ENCODE data around the gene WASL.
"Not testable (repeated sequence)": the region's sequence is repeated elsewhere in the genome, so short reads cannot be mapped to it uniquely, and the experiment has no call there.

Gene WASL

GRCh38 chr7:123748734-123749536 lies at the start of gene WASL:
Gene WASL, minus strand, starts transcription at chr7:123749003. Its CDS starts 269 bp downstream, at chr7:123748734.
- peak; percentile 96 for DNase-seq (ENCODE audit: extremely low read depth, insufficient read length)
- H3K36me3 ChIP-seq (ENCODE audit: control insufficient read depth, insufficient read depth, low read length): no peaks in the 10 kb centered on the region
- H3K27me3 ChIP-seq (replicated peaks; ENCODE audit: control insufficient read depth, insufficient read depth, low read length): no peaks in the 10 kb centered on the region
- no peak for TF ChIP-seq CTCF (IDR thresholded peaks at IDR 0.05; ENCODE audit: insufficient read depth, low read length, poor library complexity, severe bottlenecking)
- peak within 1 kb of the TSS; percentile 97 for H3K4me3 ChIP-seq (replicated peaks; ENCODE audit: low read depth, low read length)

- H3K27me3 ChIP-seq (replicated peaks; ENCODE audit: control insufficient read depth, insufficient read depth, low read length): no peaks in the 10 kb centered on the region
- DNase-seq (ENCODE audit: extremely low read depth, insufficient read length): peak; percentile 6
- TF ChIP-seq CTCF (IDR thresholded peaks at IDR 0.05; ENCODE audit: insufficient read depth, low read length, poor library complexity, severe bottlenecking): peak; percentile 43
- no peaks in the 10 kb centered on the region for H3K36me3 ChIP-seq (ENCODE audit: control insufficient read depth, insufficient read depth, low read length)
- H3K4me3 ChIP-seq (replicated peaks; ENCODE audit: low read depth, low read length): no peak overlapping the region
Measured at GRCh38 chr7:123797673-123798531, 49.1 kb upstream of the WASL start.

GRCh38 chr7:123796568-123796967 lies 47.8 kb upstream of the WASL start:
- Histone ChIP-seq H3K27me3 (replicated peaks; ENCODE audit: control insufficient read depth, insufficient read depth, low read length) (no peaks in the 10 kb centered on the region), H3K36me3 (ENCODE audit: control insufficient read depth, insufficient read depth, low read length) (no peaks in the 10 kb centered on the region), H3K4me3 (replicated peaks; ENCODE audit: low read depth, low read length) (no peak overlapping the region)
- no peak for DNase-seq (ENCODE audit: extremely low read depth, insufficient read length)
- TF ChIP-seq CTCF (IDR thresholded peaks at IDR 0.05; ENCODE audit: insufficient read depth, low read length, poor library complexity, severe bottlenecking): no peak

GRCh38 chr7:123795917-123796316 lies 47.1 kb upstream of the WASL start:
- TF ChIP-seq CTCF (IDR thresholded peaks at IDR 0.05; ENCODE audit: insufficient read depth, low read length, poor library complexity, severe bottlenecking): no peak
- H3K27me3 ChIP-seq (replicated peaks; ENCODE audit: control insufficient read depth, insufficient read depth, low read length): no peaks in the 10 kb centered on the region
- H3K36me3 ChIP-seq (ENCODE audit: control insufficient read depth, insufficient read depth, low read length): no peaks in the 10 kb centered on the region
- no peak overlapping the region for H3K4me3 ChIP-seq (replicated peaks; ENCODE audit: low read depth, low read length)
- no peak for DNase-seq (ENCODE audit: extremely low read depth, insufficient read length)

- H3K4me3 ChIP-seq (replicated peaks; ENCODE audit: low read depth, low read length); H3K27me3 ChIP-seq (replicated peaks; ENCODE audit: control insufficient read depth, insufficient read depth, low read length); H3K36me3 ChIP-seq (ENCODE audit: control insufficient read depth, insufficient read depth, low read length); DNase-seq (ENCODE audit: extremely low read depth, insufficient read length): not testable (repeated sequence)
Measured at GRCh38 chr7:123795116-123795515, 46.3 kb upstream of the WASL start.

- no peak for TF ChIP-seq CTCF (IDR thresholded peaks at IDR 0.05; ENCODE audit: insufficient read depth, low read length, poor library complexity, severe bottlenecking)
- no peak for DNase-seq (ENCODE audit: extremely low read depth, insufficient read length)
- Histone ChIP-seq H3K27me3 (replicated peaks; ENCODE audit: control insufficient read depth, insufficient read depth, low read length) (no peaks in the 10 kb centered on the region), H3K36me3 (ENCODE audit: control insufficient read depth, insufficient read depth, low read length) (no peaks in the 10 kb centered on the region), H3K4me3 (replicated peaks; ENCODE audit: low read depth, low read length) (no peak overlapping the region)
Measured at GRCh38 chr7:123792547-123792946, 43.7 kb upstream of the WASL start.
